ENCODE results near the gene YIF1A.

The YIF1A gene

GRCh38 chr11:66288671-66289547, at the start of gene YIF1A:
YIF1A (minus strand) TSS chr11:66289143; CDS start chr11:66288985, 158 bp downstream.
- DNase-seq = peak; percentile 99

DNA sequence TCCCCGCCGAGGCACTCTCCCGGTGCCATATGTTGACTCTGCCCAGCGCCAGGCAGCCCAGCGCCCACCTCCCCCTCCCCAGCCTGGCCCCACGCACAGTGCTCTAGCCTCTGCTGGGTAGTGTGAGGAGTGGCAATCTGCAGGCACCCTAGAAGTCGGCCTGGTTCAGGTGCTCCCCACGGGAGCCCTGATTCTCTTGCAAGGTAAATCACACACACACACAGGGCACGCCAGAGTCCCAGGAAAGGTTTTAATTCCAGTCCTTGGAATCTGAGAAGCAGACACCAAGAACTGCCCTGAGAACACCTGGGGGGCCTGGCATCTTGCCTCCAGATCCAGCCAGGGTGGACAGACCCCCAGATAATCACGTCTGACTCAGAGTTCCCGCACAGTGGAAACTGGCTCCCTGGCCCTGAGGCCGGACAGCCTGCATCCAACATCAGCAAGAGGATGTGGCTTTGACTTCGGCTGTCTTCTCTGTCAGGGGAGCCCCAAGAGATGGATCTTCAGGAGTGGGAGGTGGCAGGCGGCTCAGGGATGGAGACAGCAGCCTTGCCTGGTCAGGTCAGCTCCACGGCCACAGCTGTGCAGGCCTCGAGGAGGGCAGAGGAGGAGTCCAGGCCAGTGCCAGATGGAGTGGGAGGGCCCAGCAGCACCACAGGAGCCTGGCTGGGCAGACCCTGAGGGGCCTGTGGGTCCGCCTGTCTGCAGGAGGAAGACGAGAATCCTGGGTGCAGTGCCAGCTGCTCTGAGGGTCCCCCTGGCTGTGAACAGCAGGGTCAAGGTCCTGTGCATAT, 48.4 kb upstream of the YIF1A start:
- DNase-seq = no peak

DNA sequence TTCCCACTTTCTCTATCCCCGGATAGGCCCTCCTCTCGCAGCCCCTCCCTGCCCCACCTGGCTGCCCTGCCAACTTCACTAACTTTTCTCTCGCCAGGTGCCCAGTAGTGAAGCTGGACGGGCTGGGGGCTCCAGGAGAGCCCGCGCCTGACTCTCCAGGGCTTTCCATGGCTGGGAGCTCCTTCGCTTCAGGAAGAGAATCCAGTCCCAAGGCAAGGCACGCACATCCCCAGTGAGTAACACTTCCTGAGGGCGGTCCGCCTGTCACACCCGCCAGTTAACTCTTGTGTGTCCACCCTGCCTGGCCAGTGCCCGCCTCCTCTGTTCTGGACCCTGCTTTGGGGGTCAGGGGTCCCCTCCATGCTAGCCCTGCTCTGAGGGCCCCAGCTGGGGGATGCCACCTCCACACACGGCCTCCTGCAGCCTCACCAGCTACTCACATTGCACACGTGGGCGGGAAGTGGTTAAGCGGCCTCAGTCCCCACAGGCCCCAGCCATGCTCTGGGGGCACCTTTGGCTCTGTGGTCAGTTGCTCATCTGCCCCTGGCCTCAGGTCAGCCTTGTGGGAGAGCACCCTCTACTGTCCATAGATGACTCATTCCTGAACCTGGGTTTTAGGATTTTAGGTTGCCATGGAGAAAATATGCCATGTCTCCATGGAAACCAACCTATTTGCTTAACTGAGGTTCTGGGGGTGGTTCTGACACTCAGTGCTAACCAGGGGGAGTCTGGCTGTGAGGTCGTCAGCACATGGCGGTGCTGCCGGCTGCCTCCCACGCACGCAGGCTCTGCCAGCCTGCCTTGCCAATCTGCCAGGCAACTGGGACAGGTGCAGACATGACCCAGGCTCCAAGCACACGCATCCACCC, 47.5 kb upstream of the YIF1A start, which contains the start of gene RIN1:
RIN1 (minus strand) TSS at position 201 of the 869 bp plus-strand sequence; CDS start at position 169, 32 bp downstream.
- peak; percentile 81 for DNase-seq

DNA sequence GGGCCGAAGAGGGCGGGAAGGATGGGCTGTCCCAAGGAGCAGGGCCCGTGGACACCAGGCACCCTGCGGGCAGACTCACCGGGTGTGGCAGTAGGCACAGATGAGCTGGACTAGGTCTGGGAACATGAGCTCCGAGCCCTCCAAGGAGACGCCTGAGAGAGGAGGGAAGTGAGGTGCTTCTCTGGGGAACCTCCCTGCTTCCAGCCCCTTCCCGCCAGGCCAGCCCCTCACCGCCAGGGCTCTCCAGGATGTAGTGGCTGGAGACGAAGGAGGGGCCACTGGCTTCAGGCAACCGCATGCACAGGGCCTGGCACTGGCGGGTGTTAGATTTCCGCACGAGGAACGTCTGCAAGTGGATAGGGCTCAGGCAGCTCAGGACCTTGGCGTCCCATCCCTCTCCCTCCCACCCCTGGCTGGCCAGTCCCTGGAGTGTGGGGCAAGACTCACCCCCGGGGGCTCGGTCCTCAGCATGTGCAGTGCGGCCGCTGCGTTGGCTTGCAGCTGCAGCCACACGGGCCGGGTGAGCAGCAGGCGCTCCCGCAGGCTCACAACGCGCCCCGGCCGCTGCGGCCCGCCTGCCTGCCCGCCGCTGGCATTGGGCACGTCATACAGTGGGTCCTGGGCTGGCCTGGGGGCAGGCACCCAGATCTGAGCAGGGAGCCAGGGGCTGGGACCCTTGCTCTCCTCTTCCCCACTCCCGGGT, 46.7 kb upstream of the YIF1A start:
- DNase-seq = no peak

DNA sequence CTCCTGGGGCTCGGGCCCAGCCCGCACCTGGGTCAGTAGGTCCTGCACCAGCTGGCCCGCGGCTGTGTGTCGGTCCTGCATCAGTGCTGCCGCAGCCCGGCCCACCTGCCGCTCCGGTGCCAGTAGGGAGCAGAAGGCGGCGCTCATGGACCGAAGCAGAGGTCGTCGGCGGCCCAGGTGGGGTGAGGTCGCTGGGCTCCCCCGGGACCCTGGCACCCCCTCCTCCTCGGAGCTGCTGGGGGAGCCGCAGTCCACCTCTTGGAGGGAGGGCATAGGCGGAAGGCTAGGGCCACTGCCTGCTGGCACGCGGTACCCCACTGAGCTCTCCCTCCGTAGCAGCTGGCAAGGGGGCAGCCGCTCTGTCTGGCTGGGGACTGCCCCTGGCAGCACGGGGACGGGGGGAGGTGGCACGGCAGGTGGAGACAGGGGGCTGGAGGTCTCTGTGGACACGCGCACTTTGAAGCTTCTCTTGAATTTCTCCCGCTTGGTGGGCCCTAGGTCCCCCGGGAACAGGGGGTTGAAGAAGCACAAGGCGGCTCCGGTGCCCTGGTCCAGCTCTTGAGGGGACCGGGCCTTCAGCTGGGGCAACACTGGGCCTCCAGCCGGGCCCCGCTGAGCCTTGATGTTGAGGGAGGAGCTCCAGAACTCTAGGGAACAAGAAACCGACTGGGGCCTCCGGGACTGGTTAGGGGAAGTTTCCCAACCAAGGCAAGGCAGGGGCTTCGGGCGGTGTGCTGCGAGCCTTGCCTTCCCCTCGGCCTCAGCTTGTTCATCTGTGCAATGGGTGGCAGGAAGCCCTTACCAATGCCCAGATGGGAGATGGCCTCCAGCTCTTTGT, 45.9 kb upstream of the YIF1A start:
- no peak for DNase-seq

- DNase-seq = no peak
Observed at GRCh38 chr11:66333896-66334604, 45.1 kb upstream of the YIF1A start.

DNA sequence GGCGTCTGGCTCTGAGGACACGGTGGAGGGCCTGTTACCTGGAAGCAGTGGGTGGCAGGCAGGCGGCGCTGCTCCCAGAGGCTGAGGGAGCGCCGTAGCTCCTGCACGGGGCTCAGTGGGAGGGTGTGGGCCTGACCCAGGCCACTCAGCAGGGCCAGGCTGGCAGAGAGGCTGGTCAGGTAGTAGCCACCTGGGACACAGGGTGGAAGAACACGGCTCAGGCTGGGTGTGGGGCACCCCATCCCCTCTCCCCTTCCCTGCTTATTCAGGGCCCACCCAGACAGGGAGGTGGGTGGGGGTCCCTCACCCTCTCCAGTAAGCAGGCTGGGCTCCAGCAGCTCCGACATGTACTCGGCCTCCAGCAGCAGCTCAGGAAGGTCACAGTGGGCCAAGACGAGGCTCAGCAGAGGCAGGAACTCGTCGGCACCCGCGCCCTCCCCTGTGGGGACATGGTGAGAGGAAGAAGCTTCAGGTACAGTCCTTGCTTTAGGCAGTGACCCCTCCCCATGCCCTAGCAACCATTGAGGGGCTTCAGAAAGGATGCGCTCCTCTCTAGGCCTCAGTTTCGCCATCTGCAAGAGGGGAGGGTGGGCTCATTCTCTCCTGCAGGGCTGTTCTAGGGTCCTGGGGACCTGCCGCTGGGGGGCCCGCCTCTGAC, 44.4 kb upstream of the YIF1A start:
- no peak for DNase-seq

DNA sequence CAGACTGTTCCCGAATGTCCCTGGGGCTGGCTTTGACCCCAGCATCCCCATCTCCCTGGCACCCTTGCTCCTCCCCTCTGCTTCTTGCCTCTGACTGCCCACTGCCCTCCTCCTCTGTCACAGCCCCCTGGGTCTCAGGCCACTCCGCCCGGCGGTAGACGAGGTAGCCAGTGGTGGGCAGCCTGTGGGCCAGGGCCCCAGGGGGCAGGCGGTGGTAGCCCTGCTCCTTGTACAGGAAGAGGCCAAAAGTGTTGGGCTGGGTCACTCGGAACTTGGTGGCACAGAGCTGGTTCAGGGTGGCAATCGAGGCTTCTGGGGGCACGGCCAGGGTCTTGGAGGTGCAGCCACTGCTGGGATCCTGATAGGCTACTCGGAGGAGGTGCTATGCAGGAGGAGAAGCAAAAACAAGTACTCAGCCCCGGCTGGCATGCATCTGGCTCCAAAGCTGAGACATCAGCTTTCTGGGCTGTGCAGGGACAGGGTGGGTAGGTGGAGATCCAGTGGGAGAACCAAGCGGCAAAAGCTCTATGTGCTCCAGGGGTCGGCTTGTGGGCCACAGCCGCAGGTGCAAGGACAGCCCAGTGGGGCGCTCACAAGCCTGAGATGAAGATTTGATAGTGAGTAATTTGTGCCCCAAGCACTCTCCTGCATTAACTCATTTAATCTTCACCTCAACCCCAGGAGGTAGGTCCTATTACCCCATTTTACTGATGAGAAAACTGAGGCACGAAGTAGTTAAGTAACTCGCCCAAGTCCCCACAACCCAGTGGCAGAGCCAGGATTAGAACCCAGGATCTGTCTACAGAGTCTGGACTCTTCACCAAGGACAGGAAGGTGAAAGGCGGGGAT, 43.7 kb upstream of the YIF1A start:
- no peak for DNase-seq

DNA sequence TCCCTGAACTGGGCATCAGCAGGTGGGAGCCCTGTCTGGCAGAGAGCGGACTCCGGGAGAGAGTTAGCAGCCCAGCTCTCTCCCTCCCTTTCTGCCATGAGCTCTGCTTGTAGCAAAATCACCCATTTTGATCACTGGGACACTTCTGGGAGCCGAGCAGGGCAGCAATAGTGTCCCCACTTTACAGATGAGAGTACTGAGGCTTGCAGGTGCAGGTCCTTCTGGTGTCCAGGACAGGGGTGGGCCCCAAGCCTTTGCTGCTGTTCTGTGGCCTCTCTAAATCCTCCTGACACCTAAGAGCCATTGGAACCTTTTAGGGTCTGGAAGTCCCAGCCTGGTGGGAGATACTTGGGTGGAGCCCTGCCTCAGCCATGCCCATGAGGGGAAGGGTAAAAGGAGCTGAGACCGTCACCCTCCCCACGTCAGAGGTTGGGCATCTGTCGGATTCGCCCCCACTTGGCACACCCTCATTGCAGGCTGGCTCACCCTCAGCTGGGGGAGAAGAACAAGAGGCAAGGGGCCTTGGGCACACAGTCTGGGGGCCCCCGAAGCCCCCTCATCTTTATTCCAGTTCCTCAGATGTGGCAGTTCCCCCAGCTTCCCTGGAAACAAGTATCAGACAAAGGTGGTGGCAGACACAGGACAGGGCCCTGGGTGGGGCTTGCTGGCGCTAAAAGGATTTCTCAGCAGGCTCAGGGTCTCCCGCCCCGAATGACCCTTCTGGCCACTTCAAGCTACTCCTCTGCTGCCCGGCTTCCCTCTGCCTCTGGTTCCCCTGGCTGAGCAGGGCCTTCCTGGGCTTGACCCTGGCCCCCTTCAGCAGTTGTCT, 42.8 kb upstream of the YIF1A start:
- no peak for DNase-seq

DNA sequence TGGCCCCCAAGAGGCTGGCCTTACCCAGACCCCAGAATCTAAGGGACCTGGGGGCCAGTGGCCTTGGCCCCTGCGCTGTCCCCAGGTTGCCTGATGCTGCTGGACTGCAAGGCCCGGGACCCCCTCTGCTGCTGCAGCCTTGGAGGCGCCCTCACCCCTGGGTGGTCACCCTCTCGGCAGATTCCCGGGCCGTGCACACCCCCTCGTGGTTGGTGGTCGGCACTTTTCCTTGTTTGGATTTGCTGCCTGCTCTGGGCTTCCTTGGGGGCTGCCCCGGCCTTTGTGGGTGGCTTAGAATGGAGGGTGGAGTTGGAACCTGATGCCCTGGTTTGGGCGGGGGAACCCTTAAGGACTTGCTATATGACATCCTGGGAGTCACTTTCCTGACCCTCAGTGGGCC, 42.0 kb upstream of the YIF1A start:
- no peak for DNase-seq

GRCh38 chr11:66329165-66329673, 40.3 kb upstream of the YIF1A start:
- no peak for DNase-seq

- DNase-seq = peak; percentile 31
Observed at GRCh38 chr11:66328302-66329144, 39.6 kb upstream of the YIF1A start.

DNA sequence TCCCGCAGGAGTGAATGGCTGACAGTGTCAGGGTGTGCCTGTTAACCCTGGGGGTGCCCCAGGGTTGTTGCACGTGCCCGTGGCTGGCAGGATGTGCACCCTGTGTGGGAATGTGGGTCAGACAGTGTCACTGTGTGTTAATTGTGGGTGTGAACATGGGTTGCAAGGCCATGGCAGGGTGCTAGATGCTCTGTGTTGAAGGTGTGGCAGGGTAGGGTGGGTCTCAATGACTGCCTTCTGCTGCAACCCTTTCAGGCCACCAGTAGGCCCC, 39.0 kb upstream of the YIF1A start:
- DNase-seq = no peak

- DNase-seq = no peak
Observed at GRCh38 chr11:66327171-66328030, 38.5 kb upstream of the YIF1A start.

- no peak for DNase-seq
Observed at GRCh38 chr11:66326261-66327111, 37.5 kb upstream of the YIF1A start.
